ENCODE measurements around the gene ENOX1. TPM values are rescaled to one million over a fixed set of nuclear protein-coding genes. Genes with fewer than 3 reads are reported as not detected.

ENOX1 gene
- total RNA-seq, 1 donor from 2014 or later, result 1.1 TPM

DNA sequence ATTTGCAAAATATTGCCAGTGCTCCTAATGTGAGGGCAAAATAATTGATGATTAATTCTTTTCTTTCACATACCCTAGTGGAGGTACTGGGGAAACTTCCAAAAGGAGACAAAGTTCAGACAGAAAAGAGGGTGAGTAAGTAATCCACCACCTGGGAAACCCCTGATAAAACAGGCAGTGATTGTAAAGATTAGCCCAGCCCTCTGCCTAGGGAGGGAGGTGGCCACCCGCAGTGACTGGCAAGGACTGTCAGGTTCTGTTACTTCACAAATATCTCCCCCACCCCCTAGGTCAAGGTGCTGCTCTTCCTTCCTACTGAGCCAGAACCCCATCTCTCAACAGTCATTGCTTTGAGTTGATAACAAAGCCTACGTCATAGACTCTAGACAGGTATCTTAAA is 523.7 kb downstream of the ENOX1 start:
- Mint-ChIP-seq H3K4me3 (no peak overlapping the region), H3K4me1 (peaks cover 16% of the 10 kb centered on the region), H3K27me3 (ENCODE audit: insufficient read depth, low read depth) (no peaks in the 10 kb centered on the region), H3K27ac (no peak overlapping the region), H3K36me3 (no peaks in the 10 kb centered on the region), H3K9me3 (no peaks in the 10 kb centered on the region)
- Histone ChIP-seq H3F3A (ENCODE audit: low read depth) (peaks cover 8% of the 10 kb centered on the region), H3K79me2 (ENCODE audit: low read depth) (no peaks in the 10 kb centered on the region), H4K20me1 (ENCODE audit: low read depth) (no peaks in the 10 kb centered on the region), H2AFZ (replicated peaks) (no peak overlapping the region), H3K4me2 (no peak overlapping the region), H3K9ac (no peak overlapping the region), H3K27me3 (no peaks in the 10 kb centered on the region), H3K9me3 (ENCODE audit: low read depth) (no peaks in the 10 kb centered on the region), H3K4me1 (peaks cover 17% of the 10 kb centered on the region), H3K36me3 (no peaks in the 10 kb centered on the region), H3K27ac (no peak overlapping the region), H3K4me3 (no peak overlapping the region)
- no peak for DNase-seq (ENCODE audit: low spot score)
- TF ChIP-seq, protein P1, sequence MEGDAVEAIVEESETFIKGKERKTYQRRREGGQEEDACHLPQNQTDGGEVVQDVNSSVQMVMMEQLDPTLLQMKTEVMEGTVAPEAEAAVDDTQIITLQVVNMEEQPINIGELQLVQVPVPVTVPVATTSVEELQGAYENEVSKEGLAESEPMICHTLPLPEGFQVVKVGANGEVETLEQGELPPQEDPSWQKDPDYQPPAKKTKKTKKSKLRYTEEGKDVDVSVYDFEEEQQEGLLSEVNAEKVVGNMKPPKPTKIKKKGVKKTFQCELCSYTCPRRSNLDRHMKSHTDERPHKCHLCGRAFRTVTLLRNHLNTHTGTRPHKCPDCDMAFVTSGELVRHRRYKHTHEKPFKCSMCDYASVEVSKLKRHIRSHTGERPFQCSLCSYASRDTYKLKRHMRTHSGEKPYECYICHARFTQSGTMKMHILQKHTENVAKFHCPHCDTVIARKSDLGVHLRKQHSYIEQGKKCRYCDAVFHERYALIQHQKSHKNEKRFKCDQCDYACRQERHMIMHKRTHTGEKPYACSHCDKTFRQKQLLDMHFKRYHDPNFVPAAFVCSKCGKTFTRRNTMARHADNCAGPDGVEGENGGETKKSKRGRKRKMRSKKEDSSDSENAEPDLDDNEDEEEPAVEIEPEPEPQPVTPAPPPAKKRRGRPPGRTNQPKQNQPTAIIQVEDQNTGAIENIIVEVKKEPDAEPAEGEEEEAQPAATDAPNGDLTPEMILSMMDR (IDR thresholded peaks at IDR 0.05), result no peak
- TF ChIP-seq EZH2phosphoT487 (IDR thresholded peaks at IDR 0.05) (no peak), EZH2 (IDR thresholded peaks at IDR 0.05) (no peak)

DNA sequence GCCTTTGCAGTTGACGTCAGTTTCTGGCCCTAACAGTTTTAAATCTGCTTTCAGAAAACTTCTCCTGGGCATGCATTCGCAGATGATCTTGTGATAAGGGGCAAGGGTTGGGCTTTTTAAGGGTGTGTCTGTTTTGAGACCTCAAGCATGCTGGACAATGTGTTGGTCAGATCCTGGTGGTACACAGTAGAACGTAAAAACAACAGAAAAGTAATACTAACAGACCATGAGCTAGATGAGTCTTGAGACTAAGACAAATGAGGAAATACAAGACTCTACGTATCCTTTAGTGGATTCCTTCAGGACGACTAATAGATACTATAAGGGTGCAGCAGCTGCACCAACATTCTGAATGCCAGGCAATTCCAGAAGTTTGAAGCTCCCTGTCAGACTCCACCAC is 525.8 kb downstream of the ENOX1 start:
- no peak overlapping the region for H3K27ac ChIP-seq
- H2AFZ ChIP-seq (replicated peaks), result no peak overlapping the region
- H3K9me3 Mint-ChIP-seq, result no peaks in the 10 kb centered on the region
- no peaks in the 10 kb centered on the region for H3K36me3 Mint-ChIP-seq
- DNase-seq (ENCODE audit: low spot score), result no peak
- no peak for TF ChIP-seq EZH2 (IDR thresholded peaks at IDR 0.05)
- TF ChIP-seq, protein P1 (IDR thresholded peaks at IDR 0.05), result no peak
- TF ChIP-seq EZH2phosphoT487 (IDR thresholded peaks at IDR 0.05), result no peak
- H3K9ac ChIP-seq, result no peak overlapping the region
- H3K4me2 ChIP-seq, result no peak overlapping the region
- H3K27ac Mint-ChIP-seq, result no peak overlapping the region
- no peaks in the 10 kb centered on the region for H3K36me3 ChIP-seq
- H4K20me1 ChIP-seq (ENCODE audit: low read depth), result no peaks in the 10 kb centered on the region
- no peaks in the 10 kb centered on the region for H3K4me1 Mint-ChIP-seq
- H3K4me3 Mint-ChIP-seq, result no peak overlapping the region
- no peaks in the 10 kb centered on the region for H3K27me3 ChIP-seq
- H3K79me2 ChIP-seq (ENCODE audit: low read depth), result no peaks in the 10 kb centered on the region
- H3K4me1 ChIP-seq, result no peaks in the 10 kb centered on the region
- no peaks in the 10 kb centered on the region for H3K27me3 Mint-ChIP-seq (ENCODE audit: insufficient read depth, low read depth)
- no peaks in the 10 kb centered on the region for H3K9me3 ChIP-seq (ENCODE audit: low read depth)
- H3F3A ChIP-seq (ENCODE audit: low read depth), result no peaks in the 10 kb centered on the region
- H3K4me3 ChIP-seq, result no peak overlapping the region

DNA sequence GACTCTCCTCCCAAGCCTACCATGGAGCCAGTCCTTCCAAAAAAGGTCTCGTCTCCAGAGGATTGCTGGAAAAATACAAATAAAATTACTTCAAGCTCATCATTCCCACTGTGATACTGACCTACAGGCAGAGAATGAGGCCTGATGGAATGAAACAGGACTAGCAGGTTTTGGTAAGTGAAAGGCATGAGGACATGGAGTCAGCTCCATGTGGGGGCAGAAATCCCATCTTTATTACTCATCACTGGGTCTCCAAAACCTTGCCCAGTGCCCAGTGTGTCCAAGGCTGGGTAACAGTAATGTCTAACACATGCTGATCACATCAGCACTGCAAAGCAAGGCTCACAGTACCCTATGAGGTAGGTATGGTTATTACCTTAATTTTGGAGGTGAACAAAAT is 528.0 kb downstream of the ENOX1 start:
- H3K4me3 ChIP-seq, result no peak overlapping the region
- H3K27me3 ChIP-seq, result no peaks in the 10 kb centered on the region
- H3K9me3 ChIP-seq (ENCODE audit: low read depth), result no peaks in the 10 kb centered on the region
- no peaks in the 10 kb centered on the region for H3K4me1 Mint-ChIP-seq
- no peak overlapping the region for H3K4me3 Mint-ChIP-seq
- no peak overlapping the region for H3K27ac ChIP-seq
- H3F3A ChIP-seq (ENCODE audit: low read depth), result no peaks in the 10 kb centered on the region
- DNase-seq (ENCODE audit: low spot score), result no peak
- H4K20me1 ChIP-seq (ENCODE audit: low read depth), result no peaks in the 10 kb centered on the region
- H3K79me2 ChIP-seq (ENCODE audit: low read depth), result no peaks in the 10 kb centered on the region
- H3K9ac ChIP-seq, result no peak overlapping the region
- no peaks in the 10 kb centered on the region for H3K4me1 ChIP-seq
- H3K9me3 Mint-ChIP-seq, result no peaks in the 10 kb centered on the region
- H3K27ac Mint-ChIP-seq, result no peak overlapping the region
- no peaks in the 10 kb centered on the region for H3K36me3 Mint-ChIP-seq
- H2AFZ ChIP-seq (replicated peaks), result no peak overlapping the region
- H3K27me3 Mint-ChIP-seq (ENCODE audit: insufficient read depth, low read depth), result no peaks in the 10 kb centered on the region
- TF ChIP-seq EZH2 (IDR thresholded peaks at IDR 0.05), result no peak
- TF ChIP-seq EZH2phosphoT487 (IDR thresholded peaks at IDR 0.05), result no peak
- TF ChIP-seq, protein P1 (IDR thresholded peaks at IDR 0.05), result no peak
- H3K4me2 ChIP-seq, result no peak overlapping the region
- H3K36me3 ChIP-seq, result no peaks in the 10 kb centered on the region
